GM06990 (cell line): ENCODE data around the gene GLCCI1.

Experiments used
- DNase-seq: peaks from one replicate; pipeline ENCODE4 v3.0.0-alpha.2; 2011; ENCODE audit not compliant: insufficient read length; ENCODE audit errors: extremely low read depth
- H3K27me3 ChIP-seq: replicated peaks from 2 replicates; pipeline ENCODE4 v1.6.0; 2011; ENCODE audit warnings: low read length; ENCODE audit not compliant: control insufficient read depth, insufficient read depth
- H3K36me3 ChIP-seq: 2 replicates; pipeline ENCODE4 v1.5.1; 2011; ENCODE audit warnings: low read length; ENCODE audit not compliant: control insufficient read depth, insufficient read depth
- H3K4me3 ChIP-seq: replicated peaks from 2 replicates; pipeline ENCODE4 v1.5.1; 2011; ENCODE audit warnings: low read depth, mild to moderate bottlenecking, control low read depth, low read length
- TF ChIP-seq, protein P1 (sequence below): IDR thresholded peaks from 2 replicates; pipeline ENCODE4 v1.5.1; 2011; ENCODE audit warnings: low read length, control low read depth, mild to moderate bottlenecking, inconsistent platforms; ENCODE audit not compliant: insufficient read depth, poor library complexity, severe bottlenecking

GLCCI1 gene

GRCh38 chr7:7979558-7979957, 11.0 kb downstream of the GLCCI1 start:
- Histone ChIP-seq H3K4me3 (no peak overlapping the region), H3K27me3 (no peaks in the 10 kb centered on the region), H3K36me3 (no peaks in the 10 kb centered on the region; the same call in 1 of the 2 replicates)
- DNase-seq = no peak
- TF ChIP-seq, protein P1, sequence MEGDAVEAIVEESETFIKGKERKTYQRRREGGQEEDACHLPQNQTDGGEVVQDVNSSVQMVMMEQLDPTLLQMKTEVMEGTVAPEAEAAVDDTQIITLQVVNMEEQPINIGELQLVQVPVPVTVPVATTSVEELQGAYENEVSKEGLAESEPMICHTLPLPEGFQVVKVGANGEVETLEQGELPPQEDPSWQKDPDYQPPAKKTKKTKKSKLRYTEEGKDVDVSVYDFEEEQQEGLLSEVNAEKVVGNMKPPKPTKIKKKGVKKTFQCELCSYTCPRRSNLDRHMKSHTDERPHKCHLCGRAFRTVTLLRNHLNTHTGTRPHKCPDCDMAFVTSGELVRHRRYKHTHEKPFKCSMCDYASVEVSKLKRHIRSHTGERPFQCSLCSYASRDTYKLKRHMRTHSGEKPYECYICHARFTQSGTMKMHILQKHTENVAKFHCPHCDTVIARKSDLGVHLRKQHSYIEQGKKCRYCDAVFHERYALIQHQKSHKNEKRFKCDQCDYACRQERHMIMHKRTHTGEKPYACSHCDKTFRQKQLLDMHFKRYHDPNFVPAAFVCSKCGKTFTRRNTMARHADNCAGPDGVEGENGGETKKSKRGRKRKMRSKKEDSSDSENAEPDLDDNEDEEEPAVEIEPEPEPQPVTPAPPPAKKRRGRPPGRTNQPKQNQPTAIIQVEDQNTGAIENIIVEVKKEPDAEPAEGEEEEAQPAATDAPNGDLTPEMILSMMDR = no peak

DNA sequence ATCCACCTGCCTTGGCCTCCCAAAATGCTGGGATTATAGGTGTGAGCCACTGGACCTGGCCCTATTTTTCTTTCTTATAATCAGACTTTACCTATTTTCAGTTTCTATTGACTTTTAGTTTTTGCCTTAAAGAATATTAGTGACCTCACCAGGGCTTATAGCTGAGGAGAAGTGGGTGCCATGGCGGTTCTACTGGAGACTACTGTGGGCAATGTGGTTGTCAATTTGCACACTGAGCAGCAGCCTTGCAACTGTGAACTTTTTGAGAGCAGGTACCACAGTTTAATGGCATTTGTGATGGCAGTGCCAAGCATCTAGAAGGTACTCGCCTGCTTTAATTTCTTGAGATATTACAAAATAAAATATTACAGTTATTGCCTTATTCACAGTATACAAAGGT, 11.5 kb downstream of the GLCCI1 start:
- no peak for DNase-seq
- Histone ChIP-seq H3K27me3 (no peaks in the 10 kb centered on the region), H3K4me3 (no peak overlapping the region), H3K36me3 (no peaks in the 10 kb centered on the region; the same call in 1 of the 2 replicates)
- TF ChIP-seq, protein P1 = no peak

GRCh38 chr7:7982904-7983303, 14.3 kb downstream of the GLCCI1 start:
- H3K27me3 ChIP-seq = no peaks in the 10 kb centered on the region
- H3K36me3 ChIP-seq = no peaks in the 10 kb centered on the region
- DNase-seq = no peak
- no peak overlapping the region for H3K4me3 ChIP-seq
- TF ChIP-seq, protein P1 = no peak

DNA sequence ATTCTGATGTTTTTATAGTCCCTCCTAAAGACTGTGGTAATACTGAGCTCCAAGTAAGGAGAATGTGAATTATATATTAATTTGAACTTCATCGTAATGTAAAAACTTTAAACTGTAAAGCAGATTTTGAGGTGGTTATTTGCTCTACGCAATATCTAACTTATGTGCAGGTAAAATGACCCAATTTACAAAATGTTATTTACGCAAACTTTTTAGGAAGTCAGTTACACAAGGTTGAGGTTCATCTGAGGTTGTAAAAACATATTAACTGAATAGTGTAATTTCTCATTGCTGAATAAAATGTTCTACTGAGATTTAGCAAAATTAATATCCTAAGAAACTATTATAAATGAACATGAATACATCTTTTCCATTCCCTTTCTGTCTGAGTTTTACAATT, 15.8 kb downstream of the GLCCI1 start:
- Histone ChIP-seq H3K36me3 (no peaks in the 10 kb centered on the region), H3K27me3 (no peaks in the 10 kb centered on the region), H3K4me3 (no peak overlapping the region)
- TF ChIP-seq, protein P1 = no peak
- DNase-seq = no peak

- Histone ChIP-seq H3K4me3 (no peak overlapping the region), H3K27me3 (no peaks in the 10 kb centered on the region), H3K36me3 (no peaks in the 10 kb centered on the region)
- no peak for DNase-seq
- TF ChIP-seq, protein P1 = no peak
Observed at GRCh38 chr7:7988706-7989105, 20.1 kb downstream of the GLCCI1 start.

DNA sequence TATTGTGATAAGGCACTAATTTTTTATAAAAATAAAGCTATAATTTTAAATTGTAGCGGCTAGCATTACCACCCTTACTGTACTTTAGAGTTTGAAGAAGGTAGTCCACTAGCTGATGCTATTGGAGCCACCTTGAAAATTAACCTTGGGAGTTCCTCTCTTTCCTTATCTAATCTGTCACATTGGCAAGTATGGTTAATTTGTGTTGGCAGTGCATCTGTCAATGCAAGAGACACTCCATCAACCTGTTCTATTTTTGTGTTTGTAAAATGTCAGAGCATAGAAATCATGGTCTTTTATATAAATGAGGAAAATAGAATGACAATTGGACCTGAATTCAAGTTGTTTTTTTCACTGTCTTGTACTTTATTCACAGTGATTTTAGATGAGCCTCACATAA, 20.5 kb downstream of the GLCCI1 start:
- DNase-seq = no peak
- TF ChIP-seq, protein P1 = no peak
- Histone ChIP-seq H3K27me3 (no peaks in the 10 kb centered on the region), H3K4me3 (no peak overlapping the region), H3K36me3 (no peaks in the 10 kb centered on the region)
